Testis (tissue), 3 donors: ENCODE measurements around the gene GLIS1. TPM values are rescaled to one million over a fixed set of nuclear protein-coding genes. Genes with fewer than 3 reads are reported as not detected.

Experiments used
- DNase-seq: peaks from one replicate; pipeline ENCODE4 v3.0.0-alpha.2; 2019
- H3K27ac ChIP-seq, 2 donors: fragments of 200-600 bp; sonication (generic); one replicate each; pipeline ENCODE4 v1.5.1; 2019
- H3K27me3 ChIP-seq: fragments of 200-600 bp; sonication (generic); one replicate; pipeline ENCODE4 v1.5.1; 2019
- H3K36me3 ChIP-seq: fragments of 200-600 bp; sonication (generic); one replicate; pipeline ENCODE4 v1.5.1; 2017; ENCODE audit warnings: low read depth; ENCODE audit errors: missing control alignments
- H3K4me1 ChIP-seq: fragments of 200-600 bp; sonication (generic); one replicate; pipeline ENCODE4 v1.5.1; 2019
- H3K4me3 ChIP-seq, 2 donors: fragments of 200-600 bp; sonication (generic); one replicate each; pipeline ENCODE4 v1.5.1; 2017 to 2019
- H3K9me3 ChIP-seq: fragments of 200-600 bp; sonication (generic); one replicate; pipeline ENCODE4 v1.5.1; 2017
- CTCF ChIP-seq, 3 experiments: fragments of 450-650 bp in 2 of 3; fragments of 200-600 bp in 1 of 3; sonication (generic) in 1 of 3; IDR thresholded peaks; one replicate each; pipeline ENCODE4 v1.5.1; 2016 to 2019; ENCODE audit warnings: antibody characterized with exemption in 3 of 3, mild to moderate bottlenecking in 2 of 3, moderate library complexity in 1 of 3
- POLR2A ChIP-seq: fragments of 450-650 bp; IDR thresholded peaks from one replicate; pipeline ENCODE4 v1.6.1; 2017; ENCODE audit warnings: antibody characterized with exemption, mild to moderate bottlenecking, moderate library complexity
- WGBS, 2 donors: methylation state at CpG; one replicate each; pipeline ENCODE4 v1.1.5; 2018; 5-methylcytosine and 5-hydroxymethylcytosine counted together
- intact Hi-C: fragments of 100-400 bp; cut with DNase I; formaldehyde crosslinking; loops from one replicate; pipeline ENCODE4 v1.15.1; 2023; ENCODE audit warnings: low total_unique reads
- polyA plus RNA-seq: library from polyadenylated mRNA; stranded (reverse); fragments of 350-450 nt; fragmentation: Illumina TruSeq; extraction: RNeasy Lipid Tissue Mini Kit (QIAGEN cat#74804); gene quantifications from one replicate; pipeline ENCODE4 v1.2.3, GENCODE V29; 2014; ENCODE audit warnings: low read depth, low replicate concordance; ENCODE audit not compliant: insufficient read depth
- total RNA-seq, 2 donors: library from RNA; depleted of rRNA; stranded (reverse); fragments of >200 nt; gene quantifications; one replicate each; pipeline ENCODE4 v1.2.3, GENCODE V29; 2016

GLIS1 gene
- total and polyA plus RNA-seq, 3 donors from 2014 or later: 2.9 to 6.1 (median 3.8) TPM

- Histone ChIP-seq H3K9me3 (no peaks in the 10 kb centered on the region), H3K27me3 (no peaks in the 10 kb centered on the region), H3K4me1 (no peaks in the 10 kb centered on the region), H3K4me3 (no peak overlapping the region), H3K36me3 (no peaks in the 10 kb centered on the region), H3K27ac (no peak overlapping the region)
- intact Hi-C loops: no loop called here
- no peak for DNase-seq
- TF ChIP-seq CTCF (IDR thresholded peaks at IDR 0.05): no peak
- TF ChIP-seq POLR2A: no peak
- 83 to 87% methylated on average over 16 of the region's 16 CpGs for WGBS, 2 donors
Measured at GRCh38 chr1:53729456-53730223, 9.3 kb downstream of the GLIS1 start.

- Histone ChIP-seq H3K4me3 (no peak overlapping the region), H3K27me3 (no peaks in the 10 kb centered on the region), H3K36me3 (no peaks in the 10 kb centered on the region), H3K27ac (no peak overlapping the region), H3K4me1 (no peaks in the 10 kb centered on the region), H3K9me3 (no peaks in the 10 kb centered on the region)
- DNase-seq: no peak
- intact Hi-C loops: no loop called here
- TF ChIP-seq CTCF (IDR thresholded peaks at IDR 0.05) (no peak), POLR2A (no peak)
- 89 to 92% methylated on average over 17 of the region's 17 CpGs for WGBS, 2 donors
Measured at GRCh38 chr1:53728702-53729455, 10.1 kb downstream of the GLIS1 start.

GRCh38 chr1:53728196-53728595 is 10.8 kb downstream of the GLIS1 start:
- no peak for DNase-seq
- no peak for TF ChIP-seq POLR2A
- no peak for TF ChIP-seq CTCF (IDR thresholded peaks at IDR 0.05)
- Histone ChIP-seq H3K9me3 (no peaks in the 10 kb centered on the region), H3K27me3 (no peaks in the 10 kb centered on the region), H3K36me3 (no peaks in the 10 kb centered on the region), H3K27ac (no peak overlapping the region), H3K4me3 (no peak overlapping the region), H3K4me1 (no peaks in the 10 kb centered on the region)
- intact Hi-C loops: no loop called here
- 92 to 95% methylated on average over 1 of the region's 1 CpG for WGBS, 2 donors

- H3K27me3 ChIP-seq: no peaks in the 10 kb centered on the region
- no peaks in the 10 kb centered on the region for H3K9me3 ChIP-seq
- WGBS, 2 donors: 89 to 94% methylated on average over 7 of the region's 7 CpGs
- TF ChIP-seq POLR2A (no peak), CTCF (IDR thresholded peaks at IDR 0.05) (no peak)
- H3K4me1 ChIP-seq: no peaks in the 10 kb centered on the region
- H3K4me3 ChIP-seq: no peak overlapping the region
- DNase-seq: no peak
- no peak overlapping the region for H3K27ac ChIP-seq
- intact Hi-C loops: no loop called here
- no peaks in the 10 kb centered on the region for H3K36me3 ChIP-seq
Measured at GRCh38 chr1:53727461-53728092, 11.4 kb downstream of the GLIS1 start.
